Tibial nerve (tissue), 4 donors: ENCODE results near the gene IL16.

Experiments used
- CTCF ChIP-seq, 5 experiments: fragments of 200-600 bp in 3 of 5; fragments of 450-650 bp in 2 of 5; sonication (generic) in 3 of 5; IDR thresholded peaks; one replicate each; pipeline ENCODE4 v1.5.1; 2016 to 2019; ENCODE audit warnings: antibody characterized with exemption in 5 of 5, mild to moderate bottlenecking in 3 of 5, moderate library complexity in 2 of 5
- EP300 ChIP-seq, 2 donors: sonication (generic); formaldehyde crosslinking; IDR thresholded peaks; one replicate each; pipeline ENCODE4 v1.6.1; 2017; ENCODE audit warnings: antibody characterized with exemption in 2 of 2, mild to moderate bottlenecking in 1 of 2
- POLR2A ChIP-seq, 2 donors: fragments of 450-650 bp; IDR thresholded peaks; one replicate each; pipeline ENCODE4 v1.6.1; 2017; ENCODE audit warnings: antibody characterized with exemption in 2 of 2, mild to moderate bottlenecking in 2 of 2, moderate library complexity in 2 of 2

GRCh38 chr15:81189583-81190283 is 6.9 kb upstream of the IL16 start:
- TF ChIP-seq CTCF (IDR thresholded peaks at IDR 0.05) (no peak), EP300 (IDR thresholded peaks at IDR 0.05) (peak in 1 of 2 donors; percentile 87), POLR2A (IDR thresholded peaks at IDR 0.05) (no peak)
